ENCODE results near the gene MYRF. TPM values are rescaled to one million over a fixed set of nuclear protein-coding genes. Genes with fewer than 3 reads are reported as not detected.

The MYRF gene
- total and polyA plus RNA-seq, 9 of the 15 experiments (the other 6 are each of a cell fraction or from before 2014, with no cell fraction given) = 2.3 to 25.8 (median 7.1) TPM

- TF ChIP-seq UBTF (IDR thresholded peaks at IDR 0.05; ENCODE audit: borderline replicate concordance in 1 of 2, low read depth in 2 of 2, low read length in 2 of 2) = 0 out of 4 replicates have a peak, but pooled peaks of 1 of the 2 experiments have one; percentile 51
- TF ChIP-seq SRSF7 (optimal IDR thresholded peaks at IDR 0.05; ENCODE audit: low read depth, low read length) = no peak
- TF ChIP-seq GTF2F1 (IDR thresholded peaks at IDR 0.05; ENCODE audit: low read depth, low read length) = no peak
- TF ChIP-seq RBM25 (IDR thresholded peaks at IDR 0.05; ENCODE audit: low read depth, low read length, severe bottlenecking) = no peak
- TF ChIP-seq CBX1 (IDR thresholded peaks at IDR 0.05; ENCODE audit: low read depth) = no peak
- TF ChIP-seq, protein P1, sequence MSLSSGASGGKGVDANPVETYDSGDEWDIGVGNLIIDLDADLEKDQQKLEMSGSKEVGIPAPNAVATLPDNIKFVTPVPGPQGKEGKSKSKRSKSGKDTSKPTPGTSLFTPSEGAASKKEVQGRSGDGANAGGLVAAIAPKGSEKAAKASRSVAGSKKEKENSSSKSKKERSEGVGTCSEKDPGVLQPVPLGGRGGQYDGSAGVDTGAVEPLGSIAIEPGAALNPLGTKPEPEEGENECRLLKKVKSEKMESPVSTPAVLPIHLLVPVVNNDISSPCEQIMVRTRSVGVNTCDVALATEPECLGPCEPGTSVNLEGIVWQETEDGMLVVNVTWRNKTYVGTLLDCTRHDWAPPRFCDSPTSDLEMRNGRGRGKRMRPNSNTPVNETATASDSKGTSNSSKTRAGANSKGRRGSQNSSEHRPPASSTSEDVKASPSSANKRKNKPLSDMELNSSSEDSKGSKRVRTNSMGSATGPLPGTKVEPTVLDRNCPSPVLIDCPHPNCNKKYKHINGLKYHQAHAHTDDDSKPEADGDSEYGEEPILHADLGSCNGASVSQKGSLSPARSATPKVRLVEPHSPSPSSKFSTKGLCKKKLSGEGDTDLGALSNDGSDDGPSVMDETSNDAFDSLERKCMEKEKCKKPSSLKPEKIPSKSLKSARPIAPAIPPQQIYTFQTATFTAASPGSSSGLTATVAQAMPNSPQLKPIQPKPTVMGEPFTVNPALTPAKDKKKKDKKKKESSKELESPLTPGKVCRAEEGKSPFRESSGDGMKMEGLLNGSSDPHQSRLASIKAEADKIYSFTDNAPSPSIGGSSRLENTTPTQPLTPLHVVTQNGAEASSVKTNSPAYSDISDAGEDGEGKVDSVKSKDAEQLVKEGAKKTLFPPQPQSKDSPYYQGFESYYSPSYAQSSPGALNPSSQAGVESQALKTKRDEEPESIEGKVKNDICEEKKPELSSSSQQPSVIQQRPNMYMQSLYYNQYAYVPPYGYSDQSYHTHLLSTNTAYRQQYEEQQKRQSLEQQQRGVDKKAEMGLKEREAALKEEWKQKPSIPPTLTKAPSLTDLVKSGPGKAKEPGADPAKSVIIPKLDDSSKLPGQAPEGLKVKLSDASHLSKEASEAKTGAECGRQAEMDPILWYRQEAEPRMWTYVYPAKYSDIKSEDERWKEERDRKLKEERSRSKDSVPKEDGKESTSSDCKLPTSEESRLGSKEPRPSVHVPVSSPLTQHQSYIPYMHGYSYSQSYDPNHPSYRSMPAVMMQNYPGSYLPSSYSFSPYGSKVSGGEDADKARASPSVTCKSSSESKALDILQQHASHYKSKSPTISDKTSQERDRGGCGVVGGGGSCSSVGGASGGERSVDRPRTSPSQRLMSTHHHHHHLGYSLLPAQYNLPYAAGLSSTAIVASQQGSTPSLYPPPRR (CRISPR knock-in tag; IDR thresholded peaks at IDR 0.05; ENCODE audit: borderline replicate concordance) = no peak
- no peak for TF ChIP-seq ZNF253 (CRISPR knock-in tag; conservative IDR thresholded peaks at IDR 0.05)
- TF ChIP-seq ZNF239 (CRISPR knock-in tag; IDR thresholded peaks at IDR 0.05) = no peak
- TF ChIP-seq, protein P2, sequence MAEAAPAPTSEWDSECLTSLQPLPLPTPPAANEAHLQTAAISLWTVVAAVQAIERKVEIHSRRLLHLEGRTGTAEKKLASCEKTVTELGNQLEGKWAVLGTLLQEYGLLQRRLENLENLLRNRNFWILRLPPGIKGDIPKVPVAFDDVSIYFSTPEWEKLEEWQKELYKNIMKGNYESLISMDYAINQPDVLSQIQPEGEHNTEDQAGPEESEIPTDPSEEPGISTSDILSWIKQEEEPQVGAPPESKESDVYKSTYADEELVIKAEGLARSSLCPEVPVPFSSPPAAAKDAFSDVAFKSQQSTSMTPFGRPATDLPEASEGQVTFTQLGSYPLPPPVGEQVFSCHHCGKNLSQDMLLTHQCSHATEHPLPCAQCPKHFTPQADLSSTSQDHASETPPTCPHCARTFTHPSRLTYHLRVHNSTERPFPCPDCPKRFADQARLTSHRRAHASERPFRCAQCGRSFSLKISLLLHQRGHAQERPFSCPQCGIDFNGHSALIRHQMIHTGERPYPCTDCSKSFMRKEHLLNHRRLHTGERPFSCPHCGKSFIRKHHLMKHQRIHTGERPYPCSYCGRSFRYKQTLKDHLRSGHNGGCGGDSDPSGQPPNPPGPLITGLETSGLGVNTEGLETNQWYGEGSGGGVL (CRISPR knock-in tag; IDR thresholded peaks at IDR 0.05) = no peak
- TF ChIP-seq IRF2 (CRISPR knock-in tag; IDR thresholded peaks at IDR 0.05) = no peak
- TF ChIP-seq SRSF9 (IDR thresholded peaks at IDR 0.05; ENCODE audit: borderline replicate concordance, low read depth, low read length) = no peak
- TF ChIP-seq ZNF146 (CRISPR knock-in tag; IDR thresholded peaks at IDR 0.05; ENCODE audit: unreplicated experiment) = no peak
- TF ChIP-seq ZBTB49 (CRISPR knock-in tag; IDR thresholded peaks at IDR 0.05; ENCODE audit: borderline replicate concordance) = no peak
Observed at GRCh38 chr11:61815790-61816735, 63.6 kb downstream of the MYRF start (continued).

Measured in K562 (cell line).